ENCODE data around the gene CLEC9A. TPM values are rescaled to one million over a fixed set of nuclear protein-coding genes. Genes with fewer than 3 reads are reported as not detected.
"Not testable (repeated sequence)": the region's sequence is repeated elsewhere in the genome, so short reads cannot be mapped to it uniquely, and the experiment has no call there.

The CLEC9A gene
- total RNA-seq, 1 donor from 2014 or later, result not detected

DNA sequence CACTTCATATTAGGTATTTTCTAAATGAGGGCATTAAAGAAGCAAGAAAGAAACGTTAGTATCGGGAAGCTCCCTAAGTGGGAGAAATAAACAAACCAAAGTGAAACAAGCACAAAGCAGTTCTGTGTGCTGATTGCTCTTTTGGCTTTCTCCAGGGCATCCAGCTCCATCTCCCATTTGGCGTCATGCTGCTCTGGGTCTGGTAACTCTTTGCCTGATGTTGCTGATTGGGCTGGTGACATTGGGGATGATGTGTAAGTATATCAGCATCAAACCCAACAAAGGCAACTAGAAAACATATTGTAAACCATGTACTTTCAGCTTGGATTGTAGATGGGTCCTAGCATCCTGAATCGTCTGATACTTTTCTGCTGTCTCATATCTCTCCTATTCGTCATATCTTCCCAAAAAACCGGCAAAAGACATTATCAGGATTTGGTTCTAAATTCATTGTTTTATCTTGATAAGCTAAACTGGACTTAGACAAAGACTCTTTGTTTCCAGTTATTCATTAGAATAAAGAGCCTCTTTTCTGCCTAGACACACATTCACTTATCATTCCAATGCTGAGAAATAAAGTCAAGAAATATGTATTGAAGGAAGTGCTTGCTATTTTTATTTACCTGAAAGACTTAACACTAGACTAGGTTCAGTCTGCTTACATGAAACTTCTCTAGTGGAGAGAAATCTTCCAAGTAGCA, 17.7 kb upstream of the CLEC9A start:
- Histone ChIP-seq H3K4me1 (no peaks in the 10 kb centered on the region), H3K36me3 (no peaks in the 10 kb centered on the region), H3K9me3 (no peaks in the 10 kb centered on the region), H3K27ac (no peak overlapping the region), H3K27me3 (no peaks in the 10 kb centered on the region), H3K4me3 (no peak overlapping the region)
- no peak for DNase-seq (ENCODE audit: low spot score in 2 of 2)
- intact Hi-C loops (cut with DNase I), result no loop called here
- TF ChIP-seq, protein P1, sequence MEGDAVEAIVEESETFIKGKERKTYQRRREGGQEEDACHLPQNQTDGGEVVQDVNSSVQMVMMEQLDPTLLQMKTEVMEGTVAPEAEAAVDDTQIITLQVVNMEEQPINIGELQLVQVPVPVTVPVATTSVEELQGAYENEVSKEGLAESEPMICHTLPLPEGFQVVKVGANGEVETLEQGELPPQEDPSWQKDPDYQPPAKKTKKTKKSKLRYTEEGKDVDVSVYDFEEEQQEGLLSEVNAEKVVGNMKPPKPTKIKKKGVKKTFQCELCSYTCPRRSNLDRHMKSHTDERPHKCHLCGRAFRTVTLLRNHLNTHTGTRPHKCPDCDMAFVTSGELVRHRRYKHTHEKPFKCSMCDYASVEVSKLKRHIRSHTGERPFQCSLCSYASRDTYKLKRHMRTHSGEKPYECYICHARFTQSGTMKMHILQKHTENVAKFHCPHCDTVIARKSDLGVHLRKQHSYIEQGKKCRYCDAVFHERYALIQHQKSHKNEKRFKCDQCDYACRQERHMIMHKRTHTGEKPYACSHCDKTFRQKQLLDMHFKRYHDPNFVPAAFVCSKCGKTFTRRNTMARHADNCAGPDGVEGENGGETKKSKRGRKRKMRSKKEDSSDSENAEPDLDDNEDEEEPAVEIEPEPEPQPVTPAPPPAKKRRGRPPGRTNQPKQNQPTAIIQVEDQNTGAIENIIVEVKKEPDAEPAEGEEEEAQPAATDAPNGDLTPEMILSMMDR (IDR thresholded peaks at IDR 0.05), result no peak

DNA sequence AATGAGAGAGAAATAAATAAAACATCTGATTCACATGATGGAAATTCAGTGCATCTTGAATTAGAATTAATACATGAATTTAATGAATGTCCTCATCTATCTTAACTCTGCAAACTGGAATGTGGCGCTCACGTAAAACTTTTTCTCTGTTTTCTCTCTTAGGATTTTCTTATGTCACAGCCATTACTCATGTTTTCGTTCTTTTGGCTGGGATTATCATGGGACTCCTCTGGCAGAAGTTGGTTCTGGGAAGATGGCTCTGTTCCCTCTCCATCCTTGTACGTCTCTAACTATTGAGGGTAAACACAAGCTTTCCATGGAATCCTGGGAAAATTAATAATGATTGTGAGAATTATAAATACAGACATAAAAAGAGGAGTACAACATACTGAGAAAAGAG, 15.0 kb upstream of the CLEC9A start:
- H3K27ac ChIP-seq, result no peak overlapping the region
- TF ChIP-seq, protein P1 (IDR thresholded peaks at IDR 0.05), result no peak
- H3K9me3 ChIP-seq, result no peaks in the 10 kb centered on the region
- no peak overlapping the region for H3K4me3 ChIP-seq
- no peaks in the 10 kb centered on the region for H3K4me1 ChIP-seq
- no peaks in the 10 kb centered on the region for H3K36me3 ChIP-seq
- intact Hi-C loops (cut with DNase I), result no loop called here
- DNase-seq (ENCODE audit: low spot score in 2 of 2), result no peak
- no peaks in the 10 kb centered on the region for H3K27me3 ChIP-seq

DNA sequence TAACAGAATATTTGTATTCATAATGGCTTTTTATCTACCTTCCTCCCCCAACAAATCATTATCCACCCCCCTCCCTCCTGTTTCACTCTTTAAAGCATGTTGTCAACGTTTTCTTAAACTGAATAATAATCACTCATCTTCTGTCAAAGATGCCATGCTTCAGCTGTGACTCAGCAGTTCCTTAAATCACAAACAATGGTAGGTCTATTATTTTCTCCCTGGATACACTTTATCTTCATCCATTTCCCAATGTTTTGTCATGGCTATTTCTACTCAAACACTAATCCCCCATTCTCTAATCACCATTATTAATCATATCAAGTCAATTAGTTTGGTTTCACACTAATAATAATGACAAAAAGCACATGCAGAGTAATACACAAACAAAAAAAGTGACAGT, 13.6 kb upstream of the CLEC9A start:
- Histone ChIP-seq H3K4me3 (no peak overlapping the region), H3K27ac (no peak overlapping the region), H3K9me3 (no peaks in the 10 kb centered on the region), H3K4me1 (no peaks in the 10 kb centered on the region), H3K36me3 (no peaks in the 10 kb centered on the region), H3K27me3 (no peaks in the 10 kb centered on the region)
- TF ChIP-seq, protein P1 (IDR thresholded peaks at IDR 0.05), result no peak
- intact Hi-C loops (cut with DNase I), result no loop called here
- DNase-seq (ENCODE audit: low spot score in 2 of 2), result no peak

DNA sequence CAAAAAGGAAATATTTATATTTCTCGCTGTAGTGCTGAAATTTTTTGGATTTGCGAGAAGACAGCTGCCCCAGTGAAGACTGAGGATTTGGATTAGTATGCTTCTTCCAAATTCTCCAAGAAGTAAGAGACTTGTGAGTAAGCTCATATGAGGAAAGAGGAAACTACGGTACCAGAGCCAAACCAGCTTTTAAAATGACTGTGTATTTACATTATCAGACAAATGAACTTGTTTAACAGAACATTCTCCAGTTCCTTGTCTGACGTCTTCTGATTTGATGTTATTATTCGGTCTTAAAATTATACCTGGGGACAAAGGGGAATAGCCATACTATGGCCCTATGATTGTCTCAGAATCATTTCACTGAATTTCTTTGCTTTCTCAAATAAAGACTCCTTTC, 12.1 kb upstream of the CLEC9A start:
- intact Hi-C loops (cut with DNase I), result no loop called here
- no peaks in the 10 kb centered on the region for H3K36me3 ChIP-seq
- no peaks in the 10 kb centered on the region for H3K27me3 ChIP-seq
- H3K4me3 ChIP-seq, result no peak overlapping the region
- TF ChIP-seq, protein P1 (IDR thresholded peaks at IDR 0.05), result no peak
- no peak for DNase-seq (ENCODE audit: low spot score in 2 of 2)
- no peaks in the 10 kb centered on the region for H3K9me3 ChIP-seq
- no peaks in the 10 kb centered on the region for H3K4me1 ChIP-seq
- H3K27ac ChIP-seq, result no peak overlapping the region

DNA sequence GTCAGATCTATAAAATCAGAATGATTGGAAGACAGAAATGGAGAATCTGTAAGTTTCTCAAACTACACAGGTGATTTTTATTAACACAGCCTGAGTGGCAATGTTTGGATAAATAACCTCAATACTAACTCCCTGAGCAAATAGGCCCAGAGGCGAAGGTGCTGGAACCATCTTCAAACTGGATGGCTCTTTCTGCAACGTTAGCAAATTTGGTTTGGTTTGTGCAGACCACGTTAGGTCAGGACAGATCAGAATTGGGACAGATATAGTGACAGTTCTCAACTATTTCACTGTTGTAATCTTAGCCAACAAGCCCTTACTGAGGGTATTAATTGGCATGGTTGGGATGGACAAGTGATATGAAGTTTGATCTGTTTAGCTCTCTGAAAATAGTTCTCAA, 9.1 kb upstream of the CLEC9A start:
- no peak for DNase-seq (ENCODE audit: low spot score in 2 of 2)
- intact Hi-C loops (cut with DNase I), result no loop called here
- H3K27me3 ChIP-seq, result no peaks in the 10 kb centered on the region
- H3K36me3 ChIP-seq, result no peaks in the 10 kb centered on the region
- H3K4me3 ChIP-seq, result no peak overlapping the region
- TF ChIP-seq, protein P1 (IDR thresholded peaks at IDR 0.05), result no peak
- no peaks in the 10 kb centered on the region for H3K4me1 ChIP-seq
- H3K27ac ChIP-seq, result no peak overlapping the region
- H3K9me3 ChIP-seq, result no peaks in the 10 kb centered on the region

DNA sequence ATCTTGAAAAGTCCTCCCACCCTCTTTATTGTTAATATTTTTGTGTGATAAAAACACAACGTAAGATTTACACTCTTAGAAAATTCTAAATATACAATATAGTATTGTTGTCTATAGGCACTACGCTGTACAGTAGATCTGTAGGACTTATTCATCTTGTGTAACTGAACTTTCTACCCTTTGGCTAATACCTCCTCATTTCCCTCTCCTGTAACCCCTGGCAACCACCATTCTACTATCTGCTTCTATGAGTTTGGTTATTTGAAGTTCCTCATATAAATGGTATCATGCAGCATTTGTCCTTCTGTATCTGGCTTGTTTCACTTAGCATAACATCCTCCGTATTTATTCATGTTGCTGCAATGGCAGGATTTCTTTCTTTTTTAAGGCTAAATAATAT, 5.2 kb upstream of the CLEC9A start:
- intact Hi-C loops (cut with DNase I), result no loop called here

DNA sequence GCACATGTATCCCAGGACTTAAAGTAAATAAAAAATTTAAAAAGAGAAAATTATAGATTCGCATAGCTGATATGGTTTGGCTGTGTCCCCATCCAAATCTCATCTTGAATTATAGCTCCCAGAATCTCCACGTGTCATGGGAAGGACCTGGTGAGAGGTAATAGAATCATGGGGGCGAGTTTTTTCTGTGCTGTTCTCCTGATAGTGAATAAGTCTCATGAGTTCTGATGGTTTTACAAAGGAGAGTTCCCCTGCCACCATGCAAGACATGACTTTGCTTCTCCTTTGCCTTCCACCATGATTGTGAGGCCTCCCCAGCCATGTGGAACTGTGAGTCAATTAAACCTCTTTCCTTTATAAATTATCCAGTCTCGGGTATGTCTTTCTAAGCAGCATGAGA, 3.8 kb upstream of the CLEC9A start:
- H3K4me3 ChIP-seq; H3K27me3 ChIP-seq; H3K36me3 ChIP-seq; intact Hi-C loops (cut with DNase I); H3K9me3 ChIP-seq; H3K4me1 ChIP-seq; DNase-seq (ENCODE audit: low spot score in 2 of 2); H3K27ac ChIP-seq: not testable (repeated sequence)

More for the DNA sequence above, 5.2 kb upstream of the CLEC9A start:
- Histone ChIP-seq H3K27ac (no peak overlapping the region), H3K27me3 (no peaks in the 10 kb centered on the region), H3K4me3 (no peak overlapping the region), H3K9me3 (no peaks in the 10 kb centered on the region), H3K4me1 (no peaks in the 10 kb centered on the region), H3K36me3 (no peaks in the 10 kb centered on the region)
- TF ChIP-seq, protein P1 (IDR thresholded peaks at IDR 0.05), result no peak
- DNase-seq (ENCODE audit: low spot score in 2 of 2), result no peak

Measured in ascending aorta (tissue), 2 donors.